ENCODE measurements around the gene PDXK.

The PDXK gene

GRCh38 chr21:43762303-43763128, 43.6 kb downstream of the PDXK start:
- DNase-seq (ENCODE audit: low read depth in 2 of 2) = no peak

GRCh38 chr21:43763901-43764523, 45.1 kb downstream of the PDXK start:
- DNase-seq (ENCODE audit: low read depth in 2 of 2) = no peak

- no peak for DNase-seq (ENCODE audit: low read depth in 2 of 2)
These were observed 45.9 kb downstream of the PDXK start for GRCh38 chr21:43764576-43765495.

- no peak for DNase-seq (ENCODE audit: low read depth in 2 of 2)
These were observed 48.0 kb downstream of the PDXK start for GRCh38 chr21:43766734-43767497.

- DNase-seq (ENCODE audit: low read depth in 2 of 2) = no peak
These were observed 48.6 kb downstream of the PDXK start for GRCh38 chr21:43767498-43767983.

GRCh38 chr21:43767984-43768867, 49.3 kb downstream of the PDXK start:
- no peak for DNase-seq (ENCODE audit: low read depth in 2 of 2)

GRCh38 chr21:43768868-43769167, 49.9 kb downstream of the PDXK start:
- no peak for DNase-seq (ENCODE audit: low read depth in 2 of 2)

GRCh38 chr21:43769325-43769958, 50.5 kb downstream of the PDXK start:
- no peak for DNase-seq (ENCODE audit: low read depth in 2 of 2)

GRCh38 chr21:43770066-43770655, 51.2 kb downstream of the PDXK start:
- DNase-seq (ENCODE audit: low read depth in 2 of 2) = no peak

- DNase-seq (ENCODE audit: low read depth in 2 of 2) = no peak
These were observed 52.3 kb downstream of the PDXK start for GRCh38 chr21:43771199-43771675.

- no peak for DNase-seq (ENCODE audit: low read depth in 2 of 2)
These were observed 52.9 kb downstream of the PDXK start for GRCh38 chr21:43771698-43772424.

GRCh38 chr21:43772425-43772821, 53.5 kb downstream of the PDXK start:
- DNase-seq (ENCODE audit: low read depth in 2 of 2) = no peak

- no peak for DNase-seq (ENCODE audit: low read depth in 2 of 2)
These were observed 55.2 kb downstream of the PDXK start for GRCh38 chr21:43774163-43774562.

- no peak for DNase-seq (ENCODE audit: low read depth in 2 of 2)
These were observed 56.3 kb downstream of the PDXK start for GRCh38 chr21:43775190-43775589.

- peak; percentile 68 to 77 for DNase-seq (ENCODE audit: low read depth in 2 of 2)
These were observed 57.0 kb downstream of the PDXK start, which contains the start of gene CSTB for GRCh38 chr21:43775795-43776430. Gene CSTB (minus strand): TSS chr21:43776308. CDS start chr21:43776269, 39 bp downstream.

- DNase-seq (ENCODE audit: low read depth in 2 of 2) = no peak
These were observed 59.0 kb downstream of the PDXK start for GRCh38 chr21:43777953-43778352.

- no peak for DNase-seq (ENCODE audit: low read depth in 2 of 2)
These were observed 59.8 kb downstream of the PDXK start for GRCh38 chr21:43778469-43779335.
